ENCODE results near the gene OSBPL2.

GRCh38 chr20:62325172-62325905 lies 87.0 kb downstream of the OSBPL2 start:
- no peak for TF ChIP-seq POLR2A (IDR thresholded peaks at IDR 0.05)
- TF ChIP-seq CTCF (IDR thresholded peaks at IDR 0.05) = no peak

Measured in esophagus squamous epithelium (tissue), 4 donors.